KMS-11 (cell line): ENCODE data around the gene MAP4K4.

Experiments used
- H2AFZ ChIP-seq: fragments of 200-600 bp; sonication (generic); 2 replicates; pipeline ENCODE4 v1.6.1; 2016; ENCODE audit warnings: antibody characterized with exemption, mixed run types, low read depth
- H3K27ac ChIP-seq: fragments of 200-600 bp; sonication (generic); 2 replicates; pipeline ENCODE4 v1.6.1; 2016; ENCODE audit warnings: mild to moderate bottlenecking, mixed run types
- H3K27me3 ChIP-seq: fragments of 200-600 bp; sonication (generic); 2 replicates; pipeline ENCODE4 v1.6.1; 2017; ENCODE audit warnings: mild to moderate bottlenecking, low read depth, mixed run types, moderate library complexity; ENCODE audit not compliant: insufficient read depth
- H3K36me3 ChIP-seq: fragments of 200-600 bp; sonication (generic); 2 replicates; pipeline ENCODE4 v1.6.1; 2017; ENCODE audit warnings: mild to moderate bottlenecking, mixed run types; ENCODE audit not compliant: insufficient read depth
- H3K4me1 ChIP-seq: fragments of 200-600 bp; sonication (generic); 2 replicates; pipeline ENCODE4 v1.6.1; 2016; ENCODE audit warnings: mild to moderate bottlenecking, low read depth, mixed run types; ENCODE audit not compliant: poor library complexity, severe bottlenecking
- H3K4me2 ChIP-seq: fragments of 200-600 bp; sonication (generic); 2 replicates; pipeline ENCODE4 v1.7.0; 2016; ENCODE audit warnings: mild to moderate bottlenecking, mixed run types
- H3K4me3 ChIP-seq: fragments of 200-600 bp; sonication (generic); IDR thresholded peaks from 2 replicates; pipeline ENCODE4 v1.6.1; 2017; ENCODE audit warnings: low read depth, low read length, mixed read lengths; ENCODE audit not compliant: insufficient read depth
- H3K79me2 ChIP-seq: fragments of 200-600 bp; sonication (generic); 2 replicates; pipeline ENCODE4 v1.6.1; 2016; ENCODE audit warnings: low read depth, mixed run types; ENCODE audit not compliant: insufficient read depth
- H3K9ac ChIP-seq: fragments of 200-600 bp; sonication (generic); 2 replicates; pipeline ENCODE4 v1.6.1; 2016; ENCODE audit warnings: mild to moderate bottlenecking, mixed run types
- H4K20me1 ChIP-seq: fragments of 200-600 bp; sonication (generic); 2 replicates; pipeline ENCODE4 v1.6.1; 2016; ENCODE audit warnings: mild to moderate bottlenecking, mixed run types; ENCODE audit not compliant: insufficient read depth
- CTCF ChIP-seq: fragments of 200-600 bp; sonication (generic); conservative IDR thresholded peaks from 2 replicates; pipeline ENCODE4 v1.6.1; 2017; ENCODE audit warnings: low read depth, mild to moderate bottlenecking, antibody characterized with exemption, low read length, moderate library complexity, mixed read lengths

Gene MAP4K4

GRCh38 chr2:101814752-101815151 is 117.2 kb downstream of the MAP4K4 start:
- H3K4me2 ChIP-seq, result no peak overlapping the region
- H3K4me1 ChIP-seq, result peaks cover 20% of the 10 kb centered on the region
- peaks cover 17% of the 10 kb centered on the region; the same call in 1 of the 2 replicates for H3K79me2 ChIP-seq
- no peak overlapping the region for H3K9ac ChIP-seq
- TF ChIP-seq CTCF, result no peak
- no peaks in the 10 kb centered on the region for H3K36me3 ChIP-seq
- no peak overlapping the region for H2AFZ ChIP-seq
- H3K27me3 ChIP-seq, result no peaks in the 10 kb centered on the region
- H3K27ac ChIP-seq, result no peak overlapping the region
- no peaks in the 10 kb centered on the region for H4K20me1 ChIP-seq
- H3K4me3 ChIP-seq, result no peak overlapping the region

- no peak overlapping the region for H3K9ac ChIP-seq
- no peaks in the 10 kb centered on the region for H3K27me3 ChIP-seq
- no peak overlapping the region for H3K4me3 ChIP-seq
- no peak overlapping the region for H3K27ac ChIP-seq
- no peak for TF ChIP-seq CTCF
- peaks cover 24% of the 10 kb centered on the region for H3K4me1 ChIP-seq
- H3K4me2 ChIP-seq, result no peak overlapping the region
- no peak overlapping the region for H2AFZ ChIP-seq
- peaks cover 17% of the 10 kb centered on the region; the same call in 1 of the 2 replicates for H3K79me2 ChIP-seq
- no peaks in the 10 kb centered on the region for H3K36me3 ChIP-seq
- no peaks in the 10 kb centered on the region for H4K20me1 ChIP-seq
Measured at GRCh38 chr2:101815154-101815553, 117.6 kb downstream of the MAP4K4 start.

GRCh38 chr2:101815739-101816391 is 118.4 kb downstream of the MAP4K4 start:
- TF ChIP-seq CTCF, result no peak
- H3K4me2 ChIP-seq, result no peak overlapping the region
- H2AFZ ChIP-seq, result no peak overlapping the region
- no peak overlapping the region for H3K4me3 ChIP-seq
- no peak overlapping the region for H3K27ac ChIP-seq
- peaks cover 18% of the 10 kb centered on the region; the same call in 1 of the 2 replicates for H3K79me2 ChIP-seq
- H3K27me3 ChIP-seq, result no peaks in the 10 kb centered on the region
- H3K9ac ChIP-seq, result no peak overlapping the region
- H3K36me3 ChIP-seq, result no peaks in the 10 kb centered on the region
- no peaks in the 10 kb centered on the region for H4K20me1 ChIP-seq
- H3K4me1 ChIP-seq, result peaks cover 32% of the 10 kb centered on the region

GRCh38 chr2:101816598-101816997 is 119.1 kb downstream of the MAP4K4 start:
- no peak overlapping the region for H2AFZ ChIP-seq
- H4K20me1 ChIP-seq, result no peaks in the 10 kb centered on the region
- peaks cover 37% of the 10 kb centered on the region for H3K4me1 ChIP-seq
- peaks cover 25% of the 10 kb centered on the region; the same call in 1 of the 2 replicates for H3K79me2 ChIP-seq
- H3K4me2 ChIP-seq, result no peak overlapping the region
- no peaks in the 10 kb centered on the region for H3K27me3 ChIP-seq
- H3K9ac ChIP-seq, result no peak overlapping the region
- no peak for TF ChIP-seq CTCF
- H3K36me3 ChIP-seq, result no peaks in the 10 kb centered on the region
- H3K27ac ChIP-seq, result no peak overlapping the region
- H3K4me3 ChIP-seq, result no peak overlapping the region
